GM18907 (cell line): ENCODE data around the gene EFS.
"Not testable (repeated sequence)": the region's sequence is repeated elsewhere in the genome, so short reads cannot be mapped to it uniquely, and the experiment has no call there.

ENCODE experiments used
- ATAC-seq: cut with Tn5 transposase; IDR thresholded peaks from one replicate; pipeline ENCODE4 v1.9.1; 2021; ENCODE audit warnings: mild to moderate bottlenecking, moderate library complexity; ENCODE audit not compliant: unreplicated experiment

EFS gene

GRCh38 chr14:23365036-23365731 is at the start of gene EFS:
Gene EFS, minus strand, starts transcription at chr14:23365172. Its CDS starts 147 bp downstream, at chr14:23365025.
- ATAC-seq: no peak

GRCh38 chr14:23414254-23414653 is 49.3 kb upstream of the EFS start:
- no peak for ATAC-seq

GRCh38 chr14:23413681-23414080 is 48.7 kb upstream of the EFS start:
- no peak for ATAC-seq

GRCh38 chr14:23411563-23412525 is 46.9 kb upstream of the EFS start:
- no peak for ATAC-seq

GRCh38 chr14:23409966-23410635 is 45.1 kb upstream of the EFS start:
- ATAC-seq: no peak

GRCh38 chr14:23409475-23409874 is 44.5 kb upstream of the EFS start:
- no peak for ATAC-seq

GRCh38 chr14:23408307-23408630 is 43.3 kb upstream of the EFS start:
- no peak for ATAC-seq

GRCh38 chr14:23407516-23408306 is 42.7 kb upstream of the EFS start, which contains the start of gene MYH6:
Gene MYH6, minus strand, starts transcription at chr14:23408273. Its CDS starts 1,050 bp downstream, at chr14:23407223.
- no peak for ATAC-seq

GRCh38 chr14:23406725-23407355 is 41.9 kb upstream of the EFS start:
- ATAC-seq: no peak

GRCh38 chr14:23406244-23406643 is 41.3 kb upstream of the EFS start:
- peak; percentile 73 for ATAC-seq

- no peak for ATAC-seq
Measured at GRCh38 chr14:23405516-23406025, 40.6 kb upstream of the EFS start.

GRCh38 chr14:23405096-23405495 is 40.1 kb upstream of the EFS start:
- no peak for ATAC-seq

GRCh38 chr14:23404331-23404900 is 39.4 kb upstream of the EFS start:
- no peak for ATAC-seq

GRCh38 chr14:23403908-23404307 is 38.9 kb upstream of the EFS start:
- no peak for ATAC-seq

GRCh38 chr14:23403139-23403438 is 38.1 kb upstream of the EFS start:
- ATAC-seq: no peak

- no peak for ATAC-seq
Measured at GRCh38 chr14:23402296-23403138, 37.5 kb upstream of the EFS start.

- no peak for ATAC-seq
Measured at GRCh38 chr14:23401291-23401690, 36.3 kb upstream of the EFS start.

GRCh38 chr14:23400496-23401149 is 35.7 kb upstream of the EFS start:
- ATAC-seq: not testable (repeated sequence)
